H1 (cell line): Measurements from ENCODE around the gene SPATA21. TPM values are rescaled to one million over a fixed set of nuclear protein-coding genes. Genes with fewer than 3 reads are reported as not detected.

ENCODE experiments used
- CTCF ChIA-PET: fragments of 300-600 bp; sonication (Branson Sonifier 250); formaldehyde crosslinking; loops from one replicate; lab custom pipeline; 2021; ENCODE audit not compliant: partially characterized antibody; lab: Charles Lee
- POLR2A ChIA-PET: fragments of 300-600 bp; sonication (Branson Sonifier 250); formaldehyde crosslinking; loops from one replicate; lab custom pipeline; 2021; ENCODE audit warnings: inconsistent platforms; ENCODE audit not compliant: partially characterized antibody; lab: Charles Lee
- DNase-seq, 2 experiments: peaks; one replicate each; pipeline versions ENCODE4 v3.0.0 to v3.0.0-alpha.2; 2010 to 2022; ENCODE audit warnings: low spot score in 2 of 2, low read depth in 1 of 2, mixed read lengths in 1 of 2
- FAIRE-seq: peaks from 2 replicates; lab custom pipeline; 2011; peaks lifted over from hg19 to GRCh38; lab: Jason Lieb, UNC
- H2AFZ ChIP-seq: 2 replicates; pipeline ENCODE4 v1.8.1; 2012; ENCODE audit warnings: low read length, inconsistent platforms
- H2AK5ac ChIP-seq: 2 replicates; pipeline ENCODE4 v1.6.1; 2013; ENCODE audit warnings: low read depth, low read length
- H2BK120ac ChIP-seq: replicated peaks from 2 replicates; pipeline ENCODE3; 2013; ENCODE audit warnings: low read depth, low read length, inconsistent platforms
- H2BK12ac ChIP-seq: 2 replicates; pipeline ENCODE4 v1.6.1; 2013; ENCODE audit warnings: low read depth, low read length
- H2BK15ac ChIP-seq: 2 replicates; pipeline ENCODE4 v1.6.1; 2013; ENCODE audit warnings: low read length
- H2BK20ac ChIP-seq: 2 replicates; pipeline ENCODE4 v1.6.1; 2013; ENCODE audit warnings: low read length
- H2BK5ac ChIP-seq: 2 replicates; pipeline ENCODE4 v1.6.1; 2013; ENCODE audit warnings: low read depth, low read length
- H3K14ac ChIP-seq: 2 replicates; pipeline ENCODE4 v1.6.1; 2013; ENCODE audit warnings: inconsistent platforms; ENCODE audit not compliant: insufficient read length
- H3K18ac ChIP-seq: 2 replicates; pipeline ENCODE4 v1.6.1; 2013; ENCODE audit warnings: low read length; ENCODE audit errors: extremely low read depth
- H3K23ac ChIP-seq: 2 replicates; pipeline ENCODE4 v1.6.1; 2013; ENCODE audit warnings: inconsistent platforms; ENCODE audit not compliant: insufficient read length
- H3K23me2 ChIP-seq: 2 replicates; pipeline ENCODE4 v1.6.1; 2013; ENCODE audit warnings: low read depth, low read length
- H3K27ac ChIP-seq: 2 replicates; pipeline ENCODE4 v1.6.1; 2011; ENCODE audit warnings: low read depth, low read length, inconsistent platforms
- H3K27me3 ChIP-seq, 4 experiments: replicated peaks in 1 of 4; 1 replicate in 1 of 4; 2 replicates in 3 of 4; pipeline versions ENCODE4 v1.6.1 to v1.8.1; 2011 to 2013; ENCODE audit warnings: low read length in 3 of 4, mild to moderate bottlenecking in 3 of 4, inconsistent platforms in 2 of 4, mixed read lengths in 2 of 4, moderate library complexity in 1 of 4; ENCODE audit not compliant: control insufficient read depth in 3 of 4, insufficient read depth in 3 of 4; ENCODE audit errors: extremely low read depth in 1 of 4
- H3K36me3 ChIP-seq, 4 experiments: 2 replicates each; pipeline versions ENCODE4 v1.6.1 to v1.8.1; 2011 to 2013; ENCODE audit warnings: mild to moderate bottlenecking in 4 of 4, low read length in 3 of 4, moderate library complexity in 2 of 4, control low read depth in 1 of 4, inconsistent platforms in 1 of 4; ENCODE audit not compliant: insufficient read depth in 4 of 4, control insufficient read depth in 2 of 4
- H3K4ac ChIP-seq: replicated peaks from 2 replicates; pipeline ENCODE3; 2013; ENCODE audit warnings: low read length, low read depth, mixed read lengths, inconsistent platforms; ENCODE audit not compliant: insufficient read length
- H3K4me1 ChIP-seq, 4 experiments: replicated peaks in 1 of 4; 1 replicate in 1 of 4; 2 replicates in 3 of 4; pipeline versions ENCODE4 v1.6.1 to v1.8.1; 2011 to 2013; ENCODE audit warnings: low read length in 3 of 4, inconsistent platforms in 2 of 4, mixed read lengths in 1 of 4; ENCODE audit not compliant: insufficient read depth in 4 of 4, control insufficient read depth in 3 of 4
- H3K4me2 ChIP-seq, 2 experiments: 2 replicates each; pipeline versions ENCODE4 v1.6.1 to v1.8.1; 2011 to 2013; ENCODE audit warnings: low read depth in 2 of 2, low read length in 2 of 2, control low read depth in 1 of 2, inconsistent platforms in 1 of 2, mild to moderate bottlenecking in 1 of 2; ENCODE audit not compliant: insufficient read depth in 1 of 2
- H3K4me3 ChIP-seq, 4 experiments: fragments of 200-600, 300-600 bp in 1 of 4; sonication (generic), shearing (Covaris generic), sonication (Bioruptor Twin) in 1 of 4; 2 replicates each; pipeline versions ENCODE4 v1.5.1 to v1.8.1; 2011 to 2016; ENCODE audit warnings: low read length in 4 of 4, low read depth in 3 of 4, control low read depth in 2 of 4, inconsistent platforms in 2 of 4, mild to moderate bottlenecking in 2 of 4, mixed read lengths in 1 of 4, moderate library complexity in 1 of 4; ENCODE audit not compliant: insufficient read depth in 2 of 4; ENCODE audit errors: extremely low read depth in 1 of 4
- H3K56ac ChIP-seq: replicated peaks from 2 replicates; pipeline ENCODE3; 2013; ENCODE audit warnings: low read depth, mild to moderate bottlenecking, mixed read lengths, low read length, inconsistent platforms; ENCODE audit not compliant: insufficient read length
- H3K79me1 ChIP-seq: 2 replicates; pipeline ENCODE4 v1.6.1; 2013; ENCODE audit warnings: low read depth, low read length, control low read depth
- H3K79me2 ChIP-seq, 2 experiments: 2 replicates each; pipeline versions ENCODE4 v1.6.1 to v1.8.1; 2012 to 2013; ENCODE audit warnings: low read length in 2 of 2, mild to moderate bottlenecking in 2 of 2, inconsistent platforms in 1 of 2; ENCODE audit not compliant: insufficient read depth in 2 of 2, control insufficient read depth in 1 of 2
- H3K9ac ChIP-seq, 4 experiments: replicated peaks in 1 of 4; 1 replicate in 1 of 4; 2 replicates in 3 of 4; pipeline versions ENCODE4 v1.6.1 to v1.8.1; 2011 to 2013; ENCODE audit warnings: low read depth in 3 of 4, low read length in 3 of 4, control low read depth in 2 of 4, mild to moderate bottlenecking in 2 of 4, moderate library complexity in 2 of 4, inconsistent platforms in 1 of 4; ENCODE audit errors: extremely low read depth in 1 of 4
- H3K9me3 ChIP-seq, 2 experiments: 2 replicates each; pipeline versions ENCODE4 v1.6.1 to v1.8.1; 2012 to 2013; ENCODE audit warnings: mild to moderate bottlenecking in 2 of 2, moderate library complexity in 2 of 2, control low read depth in 1 of 2, inconsistent platforms in 1 of 2, low read depth in 1 of 2, low read length in 1 of 2, mixed read lengths in 1 of 2; ENCODE audit not compliant: insufficient read depth in 2 of 2
- H4K20me1 ChIP-seq, 2 experiments: replicated peaks in 1 of 2; 2 replicates each; pipeline versions ENCODE3 to v1.8.1; 2011 to 2013; ENCODE audit warnings: inconsistent platforms in 2 of 2, low read length in 2 of 2, mild to moderate bottlenecking in 1 of 2; ENCODE audit not compliant: insufficient read depth in 2 of 2, control insufficient read depth in 1 of 2
- H4K5ac ChIP-seq: 2 replicates; pipeline ENCODE4 v1.6.1; 2013; ENCODE audit warnings: low read length, low read depth, mixed read lengths, inconsistent platforms; ENCODE audit not compliant: insufficient read length
- H4K8ac ChIP-seq: 2 replicates; pipeline ENCODE4 v1.8.0; 2013; ENCODE audit warnings: mild to moderate bottlenecking, moderate library complexity, low read length, inconsistent platforms; ENCODE audit not compliant: insufficient read depth; ENCODE audit errors: extremely low read depth
- H4K91ac ChIP-seq: replicated peaks from 2 replicates; pipeline ENCODE3; 2013; ENCODE audit warnings: low read length, mixed read lengths, inconsistent platforms; ENCODE audit not compliant: insufficient read length
- CTCF ChIP-seq, 3 experiments: IDR thresholded peaks; 1 replicate in 2 of 3; 2 replicates in 1 of 3; pipeline versions ENCODE4 v1.5.1 to v1.6.1; 2011; ENCODE audit warnings: low read length in 3 of 3, mild to moderate bottlenecking in 3 of 3, inconsistent platforms in 2 of 3, low read depth in 1 of 3, moderate library complexity in 1 of 3; ENCODE audit not compliant: insufficient read depth in 1 of 3; ENCODE audit errors: control extremely low read depth in 1 of 3
- SP1 ChIP-seq: IDR thresholded peaks from 2 replicates; pipeline ENCODE4 v1.6.1; 2011; ENCODE audit warnings: low read depth, low read length
- WGBS, 2 experiments: shearing (Covaris generic) in 1 of 2; methylation state at CpG; one replicate each; pipeline versions ENCODE4 v1.1.6 to v1.1.7; 2013 to 2015; ENCODE audit warnings: low lambda C conversion rate in 2 of 2, mixed read lengths in 2 of 2, inconsistent platforms in 1 of 2, low coverage in 1 of 2, missing lambda C conversion rate in 1 of 2; ENCODE audit not compliant: insufficient replicate concordance in 2 of 2, insufficient coverage in 1 of 2, insufficient read length in 1 of 2; ENCODE audit errors: extremely low coverage in 1 of 2, missing lambda C conversion rate in 1 of 2; 5-methylcytosine and 5-hydroxymethylcytosine counted together
- polyA plus RNA-seq, 7 experiments: library from polyadenylated mRNA; depleted of rRNA in 3 of 7; stranded (reverse) in 5 of 7; unstranded in 2 of 7; fragments of >200 nt in 5 of 7; fragments of 200-250 nt in 2 of 7; gene quantifications; 1 replicate in 5 of 7; 2 replicates in 1 of 7; 4 replicates in 1 of 7; pipeline versions ENCODE4 v1.2.1 to v1.2.3, GENCODE V29; 2011 to 2013; ENCODE audit warnings: missing spikeins in 2 of 7, mixed read lengths in 2 of 7
- total RNA-seq: library from RNA; stranded (reverse); fragmentation: NEBNext Ultra II Directional; extraction: Animal tissue kit (Norgen Biotek cat#: 25700); gene quantifications from 2 replicates; pipeline ENCODE4 v1.2.1, GENCODE V29; 2021
- TF ChIP-seq, protein P1 (sequence below): IDR thresholded peaks from 2 replicates; pipeline ENCODE4 v1.6.1; 2011; ENCODE audit warnings: low read depth, mild to moderate bottlenecking, low read length; ENCODE audit not compliant: insufficient read depth

SPATA21 gene
- total and polyA plus RNA-seq, 2 of the 8 experiments (the other 6 are each of a cell fraction or from before 2014, with no cell fraction given): not detected

DNA sequence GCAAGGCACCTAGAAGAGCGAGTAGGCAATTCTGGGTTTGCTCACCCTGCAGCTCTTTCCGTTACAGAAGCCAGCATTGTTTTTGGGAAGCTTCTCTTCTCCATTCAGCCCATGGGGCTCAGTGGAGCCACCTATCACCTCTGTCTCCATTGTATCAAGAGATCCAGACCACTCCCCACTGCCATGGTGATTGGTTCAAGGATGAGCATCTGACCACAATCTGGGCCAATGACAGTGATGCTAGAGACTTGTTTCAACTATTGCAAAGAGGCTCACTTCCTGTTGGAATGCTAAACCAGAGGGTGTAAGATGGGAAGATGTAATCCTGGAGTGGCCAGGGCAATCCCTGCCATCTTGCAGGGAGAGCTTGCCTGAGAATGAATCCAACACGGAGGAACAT is 6.6 kb downstream of the SPATA21 start:
- H2AFZ ChIP-seq: peak overlapping the region; percentile 80; the same call in 1 of the 2 replicates
- H3K4me2 ChIP-seq: no peak overlapping the region
- no peak overlapping the region for H4K8ac ChIP-seq

More for the DNA sequence above, 6.6 kb downstream of the SPATA21 start:
- H2AK5ac ChIP-seq: no peak overlapping the region
- no peaks in the 10 kb centered on the region for H3K79me2 ChIP-seq
- H3K18ac ChIP-seq: no peak overlapping the region
- no peak overlapping the region for H3K14ac ChIP-seq
- no peak overlapping the region for H2BK12ac ChIP-seq
- H2BK5ac ChIP-seq: no peak overlapping the region; the same call in 1 of the 2 replicates
- peaks cover 0 to 4% (median 0%) of the 10 kb centered on the region in 4 experiments; a peak in 1 of 7 replicates for H3K4me1 ChIP-seq
- no peaks in the 10 kb centered on the region for H4K20me1 ChIP-seq
- no peaks in the 10 kb centered on the region for H3K27me3 ChIP-seq
- no peaks in the 10 kb centered on the region for H3K23me2 ChIP-seq
- H3K4ac ChIP-seq: no peak overlapping the region
- FAIRE-seq (peak; percentile 73), DNase-seq (no peak)
- ChIA-PET POLR2A (interaction anchor here (0.7 to 1.4 kb wide), 4 partner anchors 9 to 62 kb away, joined by 3 to 6 read pairs (median 6); partner anchors contain the start of gene NECAP2), CTCF (interaction anchor here (0.8 to 2.1 kb wide), 6 partner anchors 9 to 194 kb away, joined by 3 to 13 read pairs (median 3); partner anchors contain the start of gene NECAP2)
- no peaks in the 10 kb centered on the region for H3K79me1 ChIP-seq
- H2BK15ac ChIP-seq: no peak overlapping the region
- H2BK120ac ChIP-seq: no peak overlapping the region
- 97% methylated on average over 3 of the region's 3 CpGs; no CpG with 5 or more reads in 1 of the 2 experiments for WGBS, 2 experiments
- H3K9me3 ChIP-seq: no peaks in the 10 kb centered on the region
- no peak overlapping the region for H3K9ac ChIP-seq
- no peaks in the 10 kb centered on the region for H3K36me3 ChIP-seq
- H4K91ac ChIP-seq: no peak overlapping the region
- H3K27ac ChIP-seq: no peak overlapping the region
- H3K4me3 ChIP-seq: no peak overlapping the region
- no peak overlapping the region for H3K23ac ChIP-seq
- no peak overlapping the region for H3K56ac ChIP-seq
- no peak overlapping the region for H4K5ac ChIP-seq
- H2BK20ac ChIP-seq: no peak overlapping the region
- TF ChIP-seq, protein P1, sequence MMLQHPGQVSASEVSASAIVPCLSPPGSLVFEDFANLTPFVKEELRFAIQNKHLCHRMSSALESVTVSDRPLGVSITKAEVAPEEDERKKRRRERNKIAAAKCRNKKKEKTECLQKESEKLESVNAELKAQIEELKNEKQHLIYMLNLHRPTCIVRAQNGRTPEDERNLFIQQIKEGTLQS: no peak
- 0 out of 2 replicates have a peak, but pooled peaks have one; percentile 13 for TF ChIP-seq SP1
- peak in 1 of 3 experiments; percentile 3; a peak in 1 of 4 replicates for TF ChIP-seq CTCF (IDR thresholded peaks at IDR 0.05; ENCODE audit: control extremely low read depth in 1 of 3, insufficient read depth in 1 of 3, low read depth in 1 of 3, low read length in 3 of 3)
